HG03378 (cell line): ENCODE measurements around the gene CHRM1.
"Not testable (repeated sequence)": the region's sequence is repeated elsewhere in the genome, so short reads cannot be mapped to it uniquely, and the experiment has no call there.

Experiments
- ATAC-seq: cut with Tn5 transposase; IDR thresholded peaks from one replicate; pipeline ENCODE4 v1.9.1; 2021; ENCODE audit warnings: mild to moderate bottlenecking, moderate library complexity; ENCODE audit not compliant: unreplicated experiment

CHRM1 gene, protein sequence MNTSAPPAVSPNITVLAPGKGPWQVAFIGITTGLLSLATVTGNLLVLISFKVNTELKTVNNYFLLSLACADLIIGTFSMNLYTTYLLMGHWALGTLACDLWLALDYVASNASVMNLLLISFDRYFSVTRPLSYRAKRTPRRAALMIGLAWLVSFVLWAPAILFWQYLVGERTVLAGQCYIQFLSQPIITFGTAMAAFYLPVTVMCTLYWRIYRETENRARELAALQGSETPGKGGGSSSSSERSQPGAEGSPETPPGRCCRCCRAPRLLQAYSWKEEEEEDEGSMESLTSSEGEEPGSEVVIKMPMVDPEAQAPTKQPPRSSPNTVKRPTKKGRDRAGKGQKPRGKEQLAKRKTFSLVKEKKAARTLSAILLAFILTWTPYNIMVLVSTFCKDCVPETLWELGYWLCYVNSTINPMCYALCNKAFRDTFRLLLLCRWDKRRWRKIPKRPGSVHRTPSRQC

DNA sequence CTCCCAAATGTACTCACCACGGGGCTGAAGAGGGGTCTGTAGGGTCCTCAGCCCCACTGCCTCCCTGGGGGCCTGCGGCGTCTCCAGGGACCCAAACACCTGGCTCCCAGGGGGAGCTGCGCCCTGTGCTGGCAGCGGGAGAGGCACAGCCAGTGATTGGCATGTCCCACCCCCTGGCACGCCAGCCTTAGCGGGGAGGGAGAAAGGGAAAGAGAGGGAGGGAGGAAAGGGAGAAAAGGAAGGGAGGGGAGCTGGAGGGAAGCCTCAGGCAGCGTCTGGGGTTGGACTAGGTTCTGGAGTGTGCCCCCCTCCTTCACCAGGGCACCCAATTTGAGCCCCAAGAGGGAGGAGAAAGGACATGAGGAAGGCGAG, at the start of gene CHRM1:
Gene CHRM1, minus strand, starts transcription at position 163 of the 372 bp plus-strand sequence. CDS start 10,263 bp downstream, outside the sequence.
- no peak for ATAC-seq

DNA sequence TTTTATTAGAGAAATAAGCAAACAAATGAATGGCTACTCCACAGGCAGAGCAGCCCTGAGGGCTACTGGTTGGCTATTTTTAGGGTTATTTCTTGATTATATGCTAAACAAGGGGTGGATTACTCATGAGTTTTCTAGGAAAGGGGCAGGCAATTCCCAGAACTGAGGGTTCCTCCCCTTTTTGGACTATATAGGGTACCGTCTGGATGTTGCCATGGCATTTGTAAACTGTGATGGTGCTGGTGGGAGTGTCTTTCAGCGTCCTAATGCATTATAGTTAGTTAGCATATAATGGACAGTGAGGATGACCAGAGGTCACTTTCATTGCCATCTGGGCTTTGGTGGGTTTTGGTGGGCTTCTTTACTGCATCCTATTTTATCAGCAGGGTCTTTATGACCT, 44.4 kb upstream of the CHRM1 start:
- ATAC-seq: no peak

DNA sequence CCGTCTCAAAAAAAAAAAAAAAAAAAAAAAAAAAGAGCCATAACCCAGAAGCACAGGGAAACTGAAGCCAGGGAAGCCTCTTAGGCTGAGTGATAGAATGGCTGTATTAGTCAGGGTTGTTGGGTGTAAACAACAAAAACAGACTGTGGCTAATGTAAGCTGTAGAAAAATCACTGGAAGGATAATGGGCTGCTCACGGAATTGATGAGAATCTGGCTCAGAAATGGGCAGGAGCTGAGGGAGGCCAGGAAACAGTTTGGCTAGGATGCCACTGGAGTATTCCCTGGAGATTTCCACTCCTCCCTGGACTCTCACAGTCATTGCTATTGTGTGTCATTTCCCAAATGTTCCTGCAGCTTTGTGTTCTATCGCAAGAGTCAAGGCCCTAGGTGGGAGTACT, 41.2 kb upstream of the CHRM1 start:
- no peak for ATAC-seq

DNA sequence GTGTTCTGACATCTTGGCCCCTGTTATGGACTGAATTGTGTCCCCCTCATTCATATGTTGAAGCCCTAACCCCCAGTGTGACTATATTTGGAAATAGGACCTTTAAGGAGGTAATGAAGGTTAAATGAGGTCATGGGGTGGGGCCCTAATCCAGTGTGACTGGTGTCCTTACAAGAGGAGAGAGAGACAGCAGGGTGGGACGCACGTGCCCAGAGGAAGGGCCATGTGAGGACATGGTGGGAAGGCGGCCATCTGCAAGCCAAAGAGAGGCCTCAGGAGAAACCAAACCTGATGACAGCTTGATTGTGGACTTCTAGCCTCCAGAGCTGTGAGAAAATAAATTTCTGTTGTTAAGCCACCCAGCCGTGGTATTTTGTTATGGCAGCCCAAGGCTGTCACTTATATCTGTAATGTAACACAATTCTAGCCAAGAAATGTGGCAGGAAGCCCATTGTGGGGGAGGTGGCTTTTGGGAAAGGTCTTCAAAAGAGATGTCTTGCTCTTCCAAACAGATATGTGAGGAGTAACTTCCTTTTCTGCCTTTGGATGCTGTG, 39.9 kb upstream of the CHRM1 start:
- ATAC-seq: no peak

GRCh38 chr11:62959422-62959980, 38.3 kb upstream of the CHRM1 start:
- ATAC-seq: no peak

GRCh38 chr11:62958547-62959421, 37.6 kb upstream of the CHRM1 start:
- ATAC-seq: no peak

DNA sequence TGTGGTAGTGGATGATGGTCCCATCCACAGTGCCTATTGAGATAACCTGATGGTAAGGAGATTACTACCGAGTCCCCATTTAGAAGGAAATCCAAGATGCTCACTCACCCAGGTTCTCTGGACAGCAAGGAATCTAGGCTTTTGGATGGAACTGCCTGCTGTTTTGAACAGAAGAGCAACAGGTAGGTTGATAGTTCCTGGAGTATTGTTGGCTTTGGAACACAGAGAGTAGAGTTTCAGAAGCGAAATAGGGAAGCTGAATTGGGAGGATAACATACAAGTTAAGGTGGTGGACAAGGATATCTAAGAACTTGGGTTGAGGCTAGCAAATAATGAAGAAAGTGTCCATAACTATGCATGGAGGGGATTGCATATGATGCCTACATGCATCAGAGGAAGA, 36.0 kb upstream of the CHRM1 start:
- ATAC-seq: no peak

DNA sequence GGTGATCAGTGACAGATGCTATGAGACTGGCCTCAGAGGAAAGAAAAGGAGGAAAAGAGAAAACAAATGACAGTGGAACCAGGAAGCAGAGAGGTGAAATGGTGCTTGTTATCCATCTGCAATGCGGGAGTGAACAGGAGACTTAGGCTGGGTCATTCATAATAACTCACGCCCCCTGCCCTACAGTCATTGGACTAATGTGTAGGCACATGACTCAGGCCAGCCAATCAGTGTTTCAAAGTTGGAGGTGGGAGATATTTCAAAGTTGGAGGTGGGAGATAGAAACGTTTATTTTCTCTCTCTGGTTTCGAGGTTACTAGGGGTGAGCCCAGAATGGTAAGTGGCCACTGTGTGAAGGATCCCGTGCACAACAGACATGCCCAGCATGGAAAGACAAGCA, 33.3 kb upstream of the CHRM1 start:
- no peak for ATAC-seq

GRCh38 chr11:62953811-62954210, 32.6 kb upstream of the CHRM1 start:
- ATAC-seq: no peak

GRCh38 chr11:62948765-62949320, 27.7 kb upstream of the CHRM1 start:
- ATAC-seq: no peak

- ATAC-seq: not testable (repeated sequence)
Observed at GRCh38 chr11:62945538-62945937, 24.4 kb upstream of the CHRM1 start.

- ATAC-seq: not testable (repeated sequence)
Observed at GRCh38 chr11:62937528-62937927, 16.4 kb upstream of the CHRM1 start.

GRCh38 chr11:62934496-62934785, 13.3 kb upstream of the CHRM1 start:
- ATAC-seq: no peak

GRCh38 chr11:62933750-62934495, 12.8 kb upstream of the CHRM1 start:
- ATAC-seq: no peak

DNA sequence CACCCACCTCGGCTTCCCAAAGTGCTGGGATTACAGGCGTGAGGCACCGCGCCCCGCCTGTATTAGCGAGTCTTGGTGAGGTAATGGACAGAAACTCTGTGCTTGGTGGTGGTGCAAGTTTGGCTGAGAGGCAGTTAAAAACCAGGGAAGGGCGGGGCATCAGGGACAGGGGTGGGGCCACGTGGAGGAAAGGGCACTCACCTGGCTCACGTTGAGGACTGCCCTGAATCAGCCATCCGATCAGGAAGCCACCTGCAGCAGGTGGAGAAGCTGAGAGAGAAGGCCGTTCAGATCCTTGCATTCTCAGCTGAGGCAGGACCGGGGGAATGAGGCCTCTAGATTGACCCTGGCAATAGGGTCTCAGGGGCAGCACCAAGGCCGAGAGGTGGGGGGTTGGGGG, 12.1 kb upstream of the CHRM1 start:
- no peak for ATAC-seq

GRCh38 chr11:62931499-62932278, 10.5 kb upstream of the CHRM1 start:
- ATAC-seq: no peak

- no peak for ATAC-seq
Observed at GRCh38 chr11:62930666-62931065, 9.5 kb upstream of the CHRM1 start.

GRCh38 chr11:62930157-62930556, 9.0 kb upstream of the CHRM1 start:
- no peak for ATAC-seq

GRCh38 chr11:62928011-62928410, 6.8 kb upstream of the CHRM1 start:
- ATAC-seq: no peak
